ENCODE data around the gene ERI3. TPM values are rescaled to one million over a fixed set of nuclear protein-coding genes. Genes with fewer than 3 reads are reported as not detected.

The ERI3 gene
- total RNA-seq, 4 donors from 2014 or later = 11.2 to 30.4 (median 20.8) TPM

- DNase-seq = no peak
- Histone ChIP-seq H3K4me3 (no peak overlapping the region), H3K27ac (no peak overlapping the region), H3K4me1 (peaks cover 0 to under 1% (median under 1%) of the 10 kb centered on the region in 4 donors), H3K9me3 (no peaks in the 10 kb centered on the region), H3K27me3 (no peaks in the 10 kb centered on the region), H3K36me3 (peaks cover 0 to 15% (median 5%) of the 10 kb centered on the region in 4 donors)
- TF ChIP-seq CTCF (IDR thresholded peaks at IDR 0.05) (no peak), POLR2AphosphoS5 (IDR thresholded peaks at IDR 0.05) (no peak), EP300 (IDR thresholded peaks at IDR 0.05; ENCODE audit: low read depth) (no peak), POLR2A (IDR thresholded peaks at IDR 0.05) (no peak)
- 85% methylated on average over 11 of the region's 11 CpGs; no CpG with 5 or more reads in 1 of the 2 donors for WGBS, 2 donors (ENCODE audit: low coverage in 1 of 2)
- intact Hi-C loops (cut with DNase I; ENCODE audit: low total_unique reads) = no loop called here
- in situ Hi-C loops (cut with MboI; ENCODE audit: low pct_ligation_motif_present in 1 of 4, low pct_unique_long_range_greater_than_20kb in 1 of 4, low sequenced_read_pairs in 3 of 4) = loop anchor here (10.0 to 25.0 kb wide), 3 partner anchors 72 to 364 kb away; no protein-coding TSS in a partner anchor
These were observed 131.9 kb downstream of the ERI3 start for GRCh38 chr1:44223187-44223610.

DNA sequence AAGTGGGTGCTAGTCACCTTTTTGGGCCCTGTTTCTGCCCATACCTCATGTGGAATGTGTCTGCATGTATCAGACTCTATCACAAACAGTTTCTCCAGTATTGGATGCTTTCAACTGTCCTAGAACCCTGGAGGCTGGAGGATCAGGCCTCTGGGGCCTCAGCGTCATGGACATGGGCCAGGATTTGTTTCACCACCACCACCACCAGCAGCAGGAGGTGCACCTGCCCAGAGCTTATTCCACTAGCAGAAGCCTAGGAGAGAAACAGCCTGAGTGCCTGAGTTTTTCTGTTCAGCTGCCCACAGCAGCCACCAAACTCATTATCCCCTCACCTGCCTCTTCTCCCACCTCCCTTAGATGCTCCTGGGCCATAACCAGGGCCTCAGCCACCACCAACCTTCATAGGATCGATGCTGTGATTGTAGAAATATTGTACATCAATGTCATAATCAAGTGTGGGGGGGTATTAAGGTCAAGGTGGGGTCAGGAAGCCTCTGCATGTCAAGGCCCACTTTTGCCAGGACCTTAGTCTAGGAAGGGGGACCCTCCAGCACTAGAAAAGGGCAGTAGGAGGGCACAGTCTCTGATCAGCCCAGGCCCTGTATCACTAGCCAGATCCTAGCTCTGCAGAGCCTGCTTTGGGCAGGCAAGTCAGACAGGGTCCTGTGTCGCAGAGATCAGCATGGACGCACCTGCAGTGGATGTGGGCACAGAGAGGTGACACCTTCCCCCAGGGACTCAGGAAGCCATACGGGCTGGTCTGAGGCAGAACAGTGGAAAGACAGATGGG lies 132.5 kb downstream of the ERI3 start:
- Histone ChIP-seq H3K9me3 (no peaks in the 10 kb centered on the region), H3K27ac (no peak overlapping the region), H3K36me3 (peaks cover 0 to 15% (median 5%) of the 10 kb centered on the region in 4 donors), H3K4me3 (no peak overlapping the region), H3K27me3 (no peaks in the 10 kb centered on the region), H3K4me1 (peaks cover 0 to 6% (median 5%) of the 10 kb centered on the region in 4 donors)
- WGBS, 2 donors (ENCODE audit: low coverage in 1 of 2) = 86% methylated on average over 5 of the region's 5 CpGs; no CpG with 5 or more reads in 1 of the 2 donors
- TF ChIP-seq EP300 (IDR thresholded peaks at IDR 0.05; ENCODE audit: low read depth) = no peak
- no peak for TF ChIP-seq POLR2AphosphoS5 (IDR thresholded peaks at IDR 0.05)
- TF ChIP-seq CTCF (IDR thresholded peaks at IDR 0.05) = no peak
- no peak for TF ChIP-seq POLR2A (IDR thresholded peaks at IDR 0.05)
- intact Hi-C loops (cut with DNase I; ENCODE audit: low total_unique reads) = no loop called here
- no peak for DNase-seq
- in situ Hi-C loops (cut with MboI; ENCODE audit: low pct_ligation_motif_present in 1 of 4, low pct_unique_long_range_greater_than_20kb in 1 of 4, low sequenced_read_pairs in 3 of 4) = loop anchor here (10.0 to 25.0 kb wide), 3 partner anchors 72 to 365 kb away; no protein-coding TSS in a partner anchor

DNA sequence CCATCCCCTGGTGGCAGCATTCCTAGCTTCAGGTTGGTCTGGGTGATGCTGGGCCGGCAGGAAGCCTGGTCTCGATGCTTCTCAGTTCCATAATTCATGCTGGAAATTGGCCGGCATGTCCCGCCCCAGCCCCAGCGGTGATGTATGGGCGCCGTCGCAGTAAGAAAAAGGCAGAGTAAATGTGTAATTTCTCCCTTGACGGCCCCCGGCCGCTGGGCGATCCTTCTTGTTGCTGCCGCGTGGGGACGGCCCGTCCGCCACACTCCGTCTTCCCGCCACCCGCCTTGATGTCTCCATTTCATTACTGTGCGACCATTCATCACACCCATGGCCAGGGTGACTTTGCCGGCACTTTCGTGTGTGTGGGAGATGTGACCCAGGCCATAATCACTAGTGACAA lies 133.3 kb downstream of the ERI3 start:
- no peaks in the 10 kb centered on the region for H3K27me3 ChIP-seq
- H3K9me3 ChIP-seq = no peaks in the 10 kb centered on the region
- WGBS, 2 donors (ENCODE audit: low coverage in 1 of 2) = 92 to 94% methylated on average over 5 to 23 of the region's 23 CpGs
- in situ Hi-C loops (cut with MboI; ENCODE audit: low pct_ligation_motif_present in 1 of 4, low pct_unique_long_range_greater_than_20kb in 1 of 4, low sequenced_read_pairs in 3 of 4) (loop anchor here (10.0 to 25.0 kb wide), 3 partner anchors 73 to 366 kb away; no protein-coding TSS in a partner anchor), intact Hi-C loops (cut with DNase I; ENCODE audit: low total_unique reads) (no loop called here)
- H3K36me3 ChIP-seq = peaks cover 0 to 15% (median 5%) of the 10 kb centered on the region in 4 donors
- peaks cover 0 to 6% (median 5%) of the 10 kb centered on the region in 4 donors for H3K4me1 ChIP-seq
- no peak overlapping the region for H3K4me3 ChIP-seq
- no peak for TF ChIP-seq EP300 (IDR thresholded peaks at IDR 0.05; ENCODE audit: low read depth)
- TF ChIP-seq CTCF (IDR thresholded peaks at IDR 0.05) = no peak
- no peak for TF ChIP-seq POLR2A (IDR thresholded peaks at IDR 0.05)
- TF ChIP-seq POLR2AphosphoS5 (IDR thresholded peaks at IDR 0.05) = no peak
- no peak overlapping the region for H3K27ac ChIP-seq
- DNase-seq = no peak

GRCh38 chr1:44220755-44221154 lies 134.3 kb downstream of the ERI3 start:
- H3K27ac ChIP-seq = no peak overlapping the region
- WGBS, 2 donors (ENCODE audit: low coverage in 1 of 2) = 60 to 82% methylated on average over 1 to 10 of the region's 10 CpGs

More at GRCh38 chr1:44220755-44221154, 134.3 kb downstream of the ERI3 start:
- no peak for TF ChIP-seq EP300 (IDR thresholded peaks at IDR 0.05; ENCODE audit: low read depth)
- no peak for TF ChIP-seq CTCF (IDR thresholded peaks at IDR 0.05)
- TF ChIP-seq POLR2A (IDR thresholded peaks at IDR 0.05) = no peak
- TF ChIP-seq POLR2AphosphoS5 (IDR thresholded peaks at IDR 0.05) = no peak
- no peak for DNase-seq
- intact Hi-C loops (cut with DNase I; ENCODE audit: low total_unique reads) (no loop called here), in situ Hi-C loops (cut with MboI; ENCODE audit: low pct_ligation_motif_present in 1 of 4, low pct_unique_long_range_greater_than_20kb in 1 of 4, low sequenced_read_pairs in 3 of 4) (loop anchor here (10.0 to 25.0 kb wide), 3 partner anchors 74 to 367 kb away; no protein-coding TSS in a partner anchor)
- H3K9me3 ChIP-seq = no peaks in the 10 kb centered on the region
- H3K4me1 ChIP-seq = peaks cover 0 to 6% (median 5%) of the 10 kb centered on the region in 4 donors
- H3K36me3 ChIP-seq = peaks cover 0 to 15% (median 5%) of the 10 kb centered on the region in 4 donors
- no peaks in the 10 kb centered on the region for H3K27me3 ChIP-seq
- no peak overlapping the region for H3K4me3 ChIP-seq
